Measurements from ENCODE around the gene AFF3. TPM values are rescaled to one million over a fixed set of nuclear protein-coding genes. Genes with fewer than 3 reads are reported as not detected.
A peak's percentile ranks its signal among the peaks of the same experiment; 100 is the strongest.

Gene AFF3
- polyA plus RNA-seq, 3 donors: 22.1 to 24.9 (median 24.2) TPM

- no peak for DNase-seq (ENCODE audit: extremely low read depth in 1 of 11, low read depth in 9 of 11, low spot score in 4 of 11)
Observed at GRCh38 chr2:100033976-100034375, 108.4 kb downstream of the AFF3 start.

- DNase-seq (ENCODE audit: extremely low read depth in 1 of 11, low read depth in 9 of 11, low spot score in 4 of 11): no peak
Observed at GRCh38 chr2:100031604-100032003, 110.8 kb downstream of the AFF3 start.

GRCh38 chr2:100029460-100029859 is 112.9 kb downstream of the AFF3 start:
- no peak for DNase-seq (ENCODE audit: extremely low read depth in 1 of 11, low read depth in 9 of 11, low spot score in 4 of 11)

- no peak for DNase-seq (ENCODE audit: extremely low read depth in 1 of 11, low read depth in 9 of 11, low spot score in 4 of 11)
Observed at GRCh38 chr2:100021791-100022340, 120.5 kb downstream of the AFF3 start.

GRCh38 chr2:100019499-100019898 is 122.9 kb downstream of the AFF3 start:
- DNase-seq (ENCODE audit: extremely low read depth in 1 of 11, low read depth in 9 of 11, low spot score in 4 of 11): no peak

GRCh38 chr2:100018341-100019193 is 123.8 kb downstream of the AFF3 start:
- no peak for DNase-seq (ENCODE audit: extremely low read depth in 1 of 11, low read depth in 9 of 11, low spot score in 4 of 11)

GRCh38 chr2:100017633-100018032 is 124.8 kb downstream of the AFF3 start:
- DNase-seq (ENCODE audit: extremely low read depth in 1 of 11, low read depth in 9 of 11, low spot score in 4 of 11): peak in 7 of 11 donors; percentile 26 to 58 (median 51)

- DNase-seq (ENCODE audit: extremely low read depth in 1 of 11, low read depth in 9 of 11, low spot score in 4 of 11): no peak
Observed at GRCh38 chr2:100016756-100017155, 125.6 kb downstream of the AFF3 start.

GRCh38 chr2:100015849-100016248 is 126.5 kb downstream of the AFF3 start:
- DNase-seq (ENCODE audit: extremely low read depth in 1 of 11, low read depth in 9 of 11, low spot score in 4 of 11): no peak

GRCh38 chr2:100013892-100014677 is 128.3 kb downstream of the AFF3 start:
- no peak for DNase-seq (ENCODE audit: extremely low read depth in 1 of 11, low read depth in 9 of 11, low spot score in 4 of 11)

GRCh38 chr2:100012561-100012960 is 129.8 kb downstream of the AFF3 start:
- DNase-seq (ENCODE audit: extremely low read depth in 1 of 11, low read depth in 9 of 11, low spot score in 4 of 11): no peak

GRCh38 chr2:100011272-100011731 is 131.1 kb downstream of the AFF3 start:
- DNase-seq (ENCODE audit: extremely low read depth in 1 of 11, low read depth in 9 of 11, low spot score in 4 of 11): no peak

- DNase-seq (ENCODE audit: extremely low read depth in 1 of 11, low read depth in 9 of 11, low spot score in 4 of 11): no peak
Observed at GRCh38 chr2:100010606-100011005, 131.8 kb downstream of the AFF3 start.

- DNase-seq (ENCODE audit: extremely low read depth in 1 of 11, low read depth in 9 of 11, low spot score in 4 of 11): no peak
Observed at GRCh38 chr2:100009743-100010142, 132.6 kb downstream of the AFF3 start.

- DNase-seq (ENCODE audit: extremely low read depth in 1 of 11, low read depth in 9 of 11, low spot score in 4 of 11): no peak
Observed at GRCh38 chr2:100008956-100009355, 133.4 kb downstream of the AFF3 start.

- no peak for DNase-seq (ENCODE audit: extremely low read depth in 1 of 11, low read depth in 9 of 11, low spot score in 4 of 11)
Observed at GRCh38 chr2:100006516-100006915, 135.9 kb downstream of the AFF3 start.

GRCh38 chr2:100004959-100005387 is 137.4 kb downstream of the AFF3 start:
- no peak for DNase-seq (ENCODE audit: extremely low read depth in 1 of 11, low read depth in 9 of 11, low spot score in 4 of 11)

GRCh38 chr2:100004348-100004884 is 138.0 kb downstream of the AFF3 start:
- DNase-seq (ENCODE audit: extremely low read depth in 1 of 11, low read depth in 9 of 11, low spot score in 4 of 11): no peak

GRCh38 chr2:100002059-100002458 is 140.3 kb downstream of the AFF3 start:
- no peak for DNase-seq (ENCODE audit: extremely low read depth in 1 of 11, low read depth in 9 of 11, low spot score in 4 of 11)

All from renal cortex interstitium (tissue), 11 donors.